Measurements from ENCODE around the gene LRRC4C.

LRRC4C gene

GRCh38 chr11:40139066-40139465, 1320.4 kb downstream of the LRRC4C start:
- ATAC-seq = no peak

DNA sequence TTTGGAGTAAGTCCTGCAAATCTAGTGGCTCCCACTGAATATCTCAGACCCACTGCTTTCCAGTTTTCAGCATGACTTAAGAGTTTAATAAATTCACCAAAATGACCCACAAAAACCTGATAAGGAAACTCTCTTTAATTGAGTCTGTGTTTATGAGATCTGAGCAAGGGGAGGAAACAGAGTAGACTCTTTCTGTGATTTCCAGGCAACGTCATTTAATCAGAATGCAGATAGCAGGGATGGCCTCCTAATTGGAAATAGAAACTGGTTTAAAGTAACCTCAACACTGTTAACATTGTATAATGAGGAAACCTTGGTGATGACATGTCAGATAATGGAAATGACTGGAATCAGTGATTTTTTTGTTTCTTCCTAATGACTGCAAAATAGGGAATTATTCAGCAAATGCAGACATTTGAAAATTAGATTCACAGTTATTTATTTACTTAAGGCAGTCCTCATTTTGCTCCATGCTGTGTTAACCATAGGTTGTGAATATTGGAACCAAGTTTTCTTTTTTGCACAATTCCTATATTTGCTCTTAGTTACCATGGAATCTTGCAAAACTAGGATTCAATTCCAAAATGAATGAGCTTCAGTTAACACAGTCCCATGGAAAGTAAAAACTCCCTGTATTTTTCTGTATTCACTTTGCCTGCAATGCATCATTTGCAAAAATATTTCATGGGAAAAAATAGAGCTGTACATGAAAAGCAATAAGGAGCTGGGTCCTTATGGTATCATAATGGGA, 1324.5 kb downstream of the LRRC4C start:
- no peak for ATAC-seq

DNA sequence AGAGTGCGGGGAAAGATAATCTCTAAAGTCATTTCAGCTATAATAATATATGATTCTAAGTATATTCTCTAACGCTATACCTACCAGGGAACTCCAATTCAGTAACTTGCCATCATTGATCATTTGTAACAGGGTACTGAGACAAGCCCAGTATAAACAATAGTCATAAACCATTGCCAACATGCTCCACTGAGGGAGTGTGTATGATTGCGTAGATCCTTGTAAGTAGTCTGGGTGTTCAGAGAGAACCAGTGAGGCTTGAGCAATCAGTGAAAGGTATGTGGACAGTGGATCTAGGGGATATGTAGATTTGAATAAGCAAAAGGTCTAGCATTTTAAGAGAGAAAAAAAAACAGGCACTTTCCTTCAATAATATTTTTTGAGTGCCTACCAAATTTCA, 1326.0 kb downstream of the LRRC4C start:
- ATAC-seq = no peak

GRCh38 chr11:40132912-40133311, 1326.5 kb downstream of the LRRC4C start:
- ATAC-seq = no peak

DNA sequence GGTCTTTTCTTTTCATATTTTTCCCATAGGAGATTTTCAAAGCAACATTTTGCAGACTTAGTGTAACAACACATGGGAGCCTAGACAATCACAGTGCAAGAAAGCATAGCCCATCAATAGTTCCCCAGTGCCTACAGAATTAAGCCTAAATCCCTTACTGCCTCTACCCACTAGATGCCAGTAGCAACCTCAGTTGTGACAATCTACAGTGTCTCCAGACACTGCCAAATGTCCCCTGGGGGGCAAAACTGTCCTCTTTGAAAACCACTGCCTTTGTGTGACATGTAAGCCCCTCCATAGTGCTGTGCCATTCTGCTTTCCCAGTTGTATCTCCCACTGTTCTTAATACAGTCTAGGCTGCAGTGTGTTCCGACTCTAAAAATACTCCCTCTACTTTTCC, 1329.0 kb downstream of the LRRC4C start:
- ATAC-seq = no peak

DNA sequence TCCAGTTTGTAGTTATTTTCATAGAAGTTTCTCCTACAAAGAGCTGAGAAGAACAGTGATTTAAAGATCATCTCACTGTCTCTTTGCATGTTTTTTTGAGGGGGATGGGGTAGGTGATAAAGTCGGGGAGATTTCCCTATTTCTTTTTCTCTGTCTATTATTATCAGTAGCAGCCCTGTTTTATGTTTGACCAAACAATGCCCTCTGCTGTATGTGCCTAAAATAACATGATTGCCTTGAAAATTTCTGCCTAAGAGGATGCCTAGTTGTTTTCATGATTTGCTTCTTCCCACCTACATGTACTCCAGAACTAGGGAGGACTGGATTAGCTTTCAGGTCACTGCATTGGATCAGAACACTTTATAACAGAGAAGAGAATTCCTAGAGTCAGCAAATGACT, 1330.2 kb downstream of the LRRC4C start:
- no peak for ATAC-seq

DNA sequence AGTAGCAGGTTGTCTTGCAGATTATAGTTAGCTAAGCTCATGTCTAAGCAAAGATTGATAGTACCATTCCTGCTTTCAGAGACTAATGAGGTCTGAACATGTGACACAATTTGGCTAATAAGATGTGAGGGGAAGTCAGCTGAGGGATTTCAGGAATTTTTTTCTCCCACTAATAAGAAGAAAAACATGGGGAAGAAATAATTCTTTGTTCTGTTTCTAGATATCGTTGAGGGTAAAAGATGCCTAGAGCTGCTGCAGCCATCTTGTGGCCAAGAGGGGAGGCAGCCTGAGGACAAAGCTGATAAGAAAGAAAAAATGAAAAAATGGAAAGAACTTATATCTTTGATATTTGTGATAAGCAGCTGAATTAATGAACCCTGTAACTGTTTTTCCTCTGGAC, 1334.4 kb downstream of the LRRC4C start:
- no peak for ATAC-seq

GRCh38 chr11:40119661-40120060, 1339.8 kb downstream of the LRRC4C start:
- ATAC-seq = no peak

DNA sequence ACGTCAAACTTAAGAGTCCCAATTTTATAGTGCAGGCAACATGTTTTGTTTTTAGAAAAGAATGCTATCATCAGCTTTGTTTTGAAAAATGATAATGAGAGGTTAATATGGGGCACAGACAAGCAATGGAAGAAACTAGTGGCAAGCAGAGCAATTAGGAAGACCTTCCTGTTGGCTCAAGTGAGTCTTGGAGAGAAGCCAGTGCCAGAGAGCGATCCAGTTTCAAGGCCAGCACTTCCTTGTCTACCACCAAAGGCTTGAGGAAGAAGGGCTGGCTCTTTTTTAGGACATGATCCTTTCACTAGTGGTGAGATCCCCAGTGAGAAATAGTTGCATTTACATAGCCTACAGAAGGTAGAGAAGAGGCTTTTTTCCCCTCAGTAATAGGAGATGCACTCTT, 1340.7 kb downstream of the LRRC4C start:
- ATAC-seq = no peak

DNA sequence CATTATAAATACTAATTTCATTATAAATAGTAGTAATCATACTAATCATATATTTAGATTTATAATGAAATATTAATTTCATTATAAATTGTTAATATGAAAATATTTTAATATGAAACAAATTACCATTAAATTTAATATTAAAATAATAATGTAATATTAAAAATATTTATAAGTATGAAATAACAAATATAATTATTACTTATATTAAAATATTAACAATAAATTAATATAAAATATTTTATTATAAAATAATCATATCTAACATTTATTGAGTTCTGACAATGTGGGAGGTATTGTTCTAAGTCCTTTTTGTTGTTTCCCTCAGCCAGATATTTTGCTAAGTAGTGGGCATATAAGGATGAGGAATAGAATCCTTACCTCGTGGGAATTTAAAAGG, 1341.4 kb downstream of the LRRC4C start:
- no peak for ATAC-seq

GRCh38 chr11:40104941-40105550, 1354.4 kb downstream of the LRRC4C start:
- ATAC-seq = no peak

DNA sequence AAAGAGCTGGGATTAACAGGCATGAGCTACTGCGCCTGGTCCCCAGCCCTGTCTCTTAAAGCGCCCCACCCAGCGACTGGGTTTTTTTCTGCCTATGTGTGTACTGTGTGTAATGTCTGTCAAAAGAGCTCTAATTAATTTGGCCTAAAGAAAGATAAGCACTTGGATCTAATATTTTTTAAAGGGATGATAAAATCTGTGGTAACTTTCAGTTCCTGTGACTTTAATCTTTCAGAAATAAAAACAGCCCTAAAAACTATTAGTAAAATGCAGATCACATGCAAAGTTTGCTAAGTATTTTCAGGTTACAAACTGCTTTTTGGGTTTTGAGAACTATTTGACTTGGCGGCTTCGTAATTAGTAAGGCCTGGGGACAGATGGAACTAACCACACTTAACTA, 1358.7 kb downstream of the LRRC4C start:
- ATAC-seq = no peak

GRCh38 chr11:40100162-40100553, 1359.3 kb downstream of the LRRC4C start:
- ATAC-seq = no peak

GRCh38 chr11:40099426-40100161, 1359.9 kb downstream of the LRRC4C start:
- no peak for ATAC-seq

DNA sequence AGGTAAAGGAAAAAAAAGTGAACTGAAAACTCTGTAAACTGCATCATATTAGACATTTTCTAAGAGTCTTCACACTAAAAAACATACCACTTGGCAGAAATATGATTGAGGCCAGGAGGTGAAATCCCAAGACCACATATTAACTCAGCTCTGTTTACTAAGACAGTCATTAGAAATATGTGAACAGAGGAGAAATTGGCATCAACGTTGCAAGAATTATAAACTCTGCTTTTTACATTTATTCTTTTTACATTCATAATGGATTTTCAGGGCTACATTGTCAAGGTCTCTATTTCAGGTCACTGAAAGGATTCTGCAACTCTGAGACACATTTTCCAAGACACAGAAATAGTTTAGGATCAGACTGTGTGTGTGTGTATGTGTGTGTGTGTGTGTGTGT, 1364.0 kb downstream of the LRRC4C start:
- ATAC-seq = no peak

DNA sequence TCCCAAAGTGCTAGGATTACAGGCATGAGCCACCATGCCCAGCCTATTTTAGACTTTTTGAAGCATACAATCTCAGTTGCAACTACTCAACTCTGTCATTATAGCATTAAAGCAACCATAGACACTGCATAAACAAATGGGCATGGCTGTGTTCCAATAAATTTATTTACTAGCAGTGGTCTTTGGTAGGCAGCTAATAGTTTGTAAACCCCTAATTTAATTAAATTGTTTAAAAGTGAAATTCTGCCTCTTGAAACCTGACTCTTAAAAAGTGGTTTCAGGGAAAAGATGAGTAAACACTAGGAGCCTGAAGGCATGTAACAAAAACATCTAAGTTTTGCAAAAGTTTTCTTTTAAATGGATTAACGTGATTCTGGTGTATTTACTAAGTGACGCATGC, 1364.5 kb downstream of the LRRC4C start:
- ATAC-seq = no peak

DNA sequence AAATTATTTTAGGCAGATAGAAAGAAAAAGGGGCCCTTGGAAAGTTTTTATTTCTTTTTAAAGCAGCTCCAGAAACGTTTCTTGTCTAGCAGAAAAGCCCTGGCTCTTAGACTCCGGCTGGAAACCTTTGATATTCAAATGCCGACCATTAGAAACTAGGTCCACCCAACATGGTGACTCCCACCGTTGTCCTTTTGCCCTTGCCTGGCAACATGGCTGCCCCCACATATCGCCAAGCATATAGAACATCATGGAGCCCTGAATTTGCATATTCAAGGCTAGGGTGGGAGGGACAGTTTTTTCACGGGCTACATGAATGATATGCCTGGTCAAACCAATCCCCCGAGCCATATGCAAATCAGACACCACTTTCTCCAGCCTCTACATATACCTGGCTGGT, 1379.0 kb downstream of the LRRC4C start:
- no peak for ATAC-seq

Measured in activated CD4-positive, CD25-positive, alpha-beta regulatory T cell treated with anti-CD3 and anti-CD28 coated beads, Interleukin-2, amount 50 U/mL, for 24 hours (primary cell).